GM10266 (cell line): ENCODE measurements around the gene YWHAG.

ENCODE experiments used
- DNase-seq: peaks from one replicate; pipeline ENCODE4 v3.0.0; 2012; ENCODE audit errors: extremely low spot score
- CTCF ChIP-seq: IDR thresholded peaks from 2 replicates; pipeline ENCODE4 v1.5.1; 2012; ENCODE audit warnings: mild to moderate bottlenecking, low read depth; ENCODE audit not compliant: control insufficient read depth, insufficient read depth; ENCODE audit errors: missing control alignments

The YWHAG gene

DNA sequence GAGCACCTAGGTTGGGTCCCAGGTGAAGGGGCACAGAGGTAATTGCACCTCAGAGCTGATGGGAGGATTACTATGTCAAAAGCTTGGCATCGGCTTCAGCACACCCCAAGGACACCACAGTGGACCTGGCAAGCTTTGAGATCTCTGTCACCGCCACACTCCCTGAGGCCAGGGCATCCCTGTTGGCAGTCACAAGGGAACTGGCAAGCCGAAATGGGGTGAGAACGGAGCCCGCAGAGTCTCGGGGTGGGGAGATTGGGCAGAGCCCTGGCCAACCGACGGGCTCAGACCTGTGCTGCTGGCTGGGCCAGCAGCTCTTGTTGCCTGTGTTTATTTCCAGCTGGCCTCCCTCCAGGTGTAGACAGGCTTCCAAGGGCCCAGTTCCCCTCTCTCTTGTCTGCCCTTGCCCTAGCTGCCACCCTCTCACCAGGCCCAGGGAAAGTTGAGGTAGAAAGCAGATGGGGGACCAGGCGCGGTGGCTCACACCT, 53.9 kb downstream of the YWHAG start:
- TF ChIP-seq CTCF: no peak
- no peak for DNase-seq

DNA sequence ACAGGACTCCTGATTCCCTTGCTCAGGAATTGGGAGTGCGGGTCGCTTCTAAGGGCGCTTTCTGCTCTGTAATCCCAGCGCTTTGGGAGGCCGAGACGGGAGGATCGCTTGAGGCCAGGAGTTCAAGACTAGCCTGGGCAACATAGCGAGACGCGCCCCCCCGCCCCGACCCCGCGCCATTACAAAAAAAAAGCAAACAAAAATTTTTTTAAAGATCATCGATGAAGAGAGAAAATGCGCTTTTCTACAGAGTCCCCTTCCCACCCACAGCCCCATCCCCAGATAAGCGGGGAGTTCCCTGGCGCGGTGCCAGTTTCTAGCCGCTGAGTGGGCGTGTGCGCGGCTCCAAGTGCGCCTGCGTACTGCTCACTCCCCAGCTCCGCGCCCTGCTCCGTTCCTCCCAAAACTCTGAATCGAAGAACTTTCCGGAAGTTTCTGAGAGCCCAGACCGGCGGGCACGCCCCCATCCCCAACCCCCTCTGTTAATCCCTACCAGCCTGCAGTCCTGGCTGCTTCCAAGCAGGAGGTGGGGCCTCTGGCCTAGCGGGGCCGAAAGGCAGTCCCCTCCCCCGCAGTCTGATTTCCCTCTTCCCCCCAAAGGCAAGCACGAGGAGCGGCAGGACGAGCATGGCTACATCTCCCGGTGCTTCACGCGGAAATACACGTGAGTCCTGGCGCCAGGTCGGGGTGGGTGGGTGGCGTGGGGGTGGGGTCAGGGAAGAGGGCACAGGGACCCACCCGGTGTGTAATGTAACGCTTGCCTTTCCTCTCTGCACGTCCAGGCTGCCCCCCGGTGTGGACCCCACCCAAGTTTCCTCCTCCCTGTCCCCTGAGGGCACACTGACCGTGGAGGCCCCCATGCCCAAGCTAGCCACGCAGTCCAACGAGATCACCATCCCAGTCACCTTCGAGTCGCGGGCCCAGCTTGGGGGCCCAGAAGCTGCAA, 55.3 kb downstream of the YWHAG start:
- peak; percentile 87 for DNase-seq
- TF ChIP-seq CTCF: no peak

- peak; percentile 93 for DNase-seq
- peak; percentile 3 for TF ChIP-seq CTCF
Observed at GRCh38 chr7:76302347-76303201, 56.2 kb downstream of the YWHAG start, which contains the start of gene HSPB1. HSPB1 (plus strand) TSS chr7:76302673; CDS start chr7:76302713, 40 bp downstream.

DNA sequence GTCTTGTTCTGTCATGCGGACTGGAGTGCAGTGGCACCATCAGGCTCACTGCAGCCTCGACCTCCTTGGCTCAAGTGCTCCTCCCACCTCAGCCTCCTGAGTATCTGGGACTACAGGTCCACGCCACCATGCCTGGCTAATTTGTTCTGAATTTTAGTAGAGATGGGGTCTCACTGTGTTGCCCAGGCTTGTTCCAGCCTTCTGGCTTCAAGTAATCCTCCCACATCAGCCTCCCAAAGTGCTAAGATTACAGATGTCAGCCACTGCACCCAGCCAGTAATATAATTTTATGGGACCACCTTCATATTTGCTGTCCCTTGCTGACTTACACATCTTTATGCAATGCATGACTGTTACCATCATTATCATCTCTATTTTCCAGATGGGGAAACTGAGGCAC, 57.8 kb downstream of the YWHAG start:
- DNase-seq: no peak

GRCh38 chr7:76300166-76300731, 58.5 kb downstream of the YWHAG start:
- no peak for DNase-seq
- no peak for TF ChIP-seq CTCF

More for the DNA sequence above, 57.8 kb downstream of the YWHAG start:
- TF ChIP-seq CTCF: no peak

GRCh38 chr7:76296743-76297740, 61.7 kb downstream of the YWHAG start:
- no peak for DNase-seq
- no peak for TF ChIP-seq CTCF
